Keratinocyte (primary cell): Measurements from ENCODE around the gene ZNF641. TPM values are rescaled to one million over a fixed set of nuclear protein-coding genes. Genes with fewer than 3 reads are reported as not detected.

ENCODE experiments used
- DNase-seq: peaks from one replicate; pipeline ENCODE4 v3.0.0-alpha.2; 2011; ENCODE audit warnings: low read depth, missing footprints, low spot score
- FAIRE-seq: peaks from 2 replicates; lab custom pipeline; 2011; peaks lifted over from hg19 to GRCh38; lab: Jason Lieb, UNC
- H2AFZ ChIP-seq: 2 replicates; pipeline ENCODE4 v1.6.0; 2012; ENCODE audit warnings: low read length, control low read depth, inconsistent platforms; ENCODE audit not compliant: control insufficient read depth
- H3K27ac ChIP-seq: 2 replicates; pipeline ENCODE4 v1.5.1; 2011; ENCODE audit warnings: low read length; ENCODE audit not compliant: control insufficient read depth, insufficient read depth
- H3K27me3 ChIP-seq: 3 replicates; pipeline ENCODE4 v1.6.0; 2011; ENCODE audit warnings: low read length; ENCODE audit not compliant: control insufficient read depth, insufficient read depth; ENCODE audit errors: extremely low read depth
- H3K36me3 ChIP-seq, 2 experiments: 2 replicates in 1 of 2; 3 replicates in 1 of 2; pipeline ENCODE4 v1.5.1; 2011; ENCODE audit warnings: low read length in 2 of 2, mild to moderate bottlenecking in 1 of 2; ENCODE audit not compliant: control insufficient read depth in 2 of 2, insufficient read depth in 2 of 2; ENCODE audit errors: extremely low read depth in 1 of 2
- H3K4me1 ChIP-seq: 3 replicates; pipeline ENCODE4 v1.5.1; 2011; ENCODE audit warnings: low read length; ENCODE audit not compliant: control insufficient read depth, insufficient read depth; ENCODE audit errors: extremely low read depth
- H3K4me2 ChIP-seq: 3 replicates; pipeline ENCODE4 v1.6.0; 2011; ENCODE audit warnings: low read depth, low read length; ENCODE audit not compliant: control insufficient read depth, insufficient read depth; ENCODE audit errors: extremely low read depth
- H3K4me3 ChIP-seq, 3 experiments: fragments of 200-600 bp in 1 of 3; sonication (generic) in 1 of 3; 2 replicates in 2 of 3; 3 replicates in 1 of 3; pipeline ENCODE4 v1.5.1; 2011 to 2016; ENCODE audit warnings: low read length in 3 of 3, mild to moderate bottlenecking in 3 of 3, control low read depth in 2 of 3, inconsistent platforms in 1 of 3, low read depth in 1 of 3, mixed read lengths in 1 of 3, mixed run types in 1 of 3, moderate library complexity in 1 of 3; ENCODE audit not compliant: control insufficient read depth in 2 of 3, insufficient read depth in 2 of 3; ENCODE audit errors: extremely low read depth in 1 of 3
- H3K79me2 ChIP-seq: 2 replicates; pipeline ENCODE4 v1.6.0; 2012; ENCODE audit warnings: low read length; ENCODE audit not compliant: control insufficient read depth, insufficient read depth
- H3K9ac ChIP-seq: 3 replicates; pipeline ENCODE4 v1.6.0; 2011; ENCODE audit warnings: low read length; ENCODE audit not compliant: control insufficient read depth, insufficient read depth; ENCODE audit errors: extremely low read depth
- H3K9me1 ChIP-seq: 3 replicates; pipeline ENCODE4 v1.6.0; 2011; ENCODE audit warnings: low read length; ENCODE audit not compliant: control insufficient read depth, insufficient read depth; ENCODE audit errors: extremely low read depth
- H3K9me3 ChIP-seq: 2 replicates; pipeline ENCODE4 v1.5.1; 2012; ENCODE audit warnings: low read depth, low read length; ENCODE audit not compliant: control insufficient read depth
- H4K20me1 ChIP-seq: 3 replicates; pipeline ENCODE4 v1.6.0; 2011; ENCODE audit warnings: low read length; ENCODE audit not compliant: control insufficient read depth, insufficient read depth; ENCODE audit errors: extremely low read depth
- EZH2 ChIP-seq: IDR thresholded peaks from one replicate; pipeline ENCODE4 v1.6.1; 2012; ENCODE audit warnings: inconsistent platforms, mild to moderate bottlenecking, low read length, moderate library complexity
- dilution Hi-C: fragments of 300-500 bp; cut with MboI; formaldehyde crosslinking; loops from one replicate; pipeline ENCODE4 v1.7.0; 2020; ENCODE audit warnings: low sequenced_read_pairs; ENCODE audit not compliant: extremely low pct_ligation_motif_present
- polyA plus RNA-seq, 5 experiments: library from polyadenylated mRNA; depleted of rRNA in 3 of 5; stranded (reverse) in 3 of 5; stranded (forward) in 1 of 5; unstranded in 1 of 5; fragments of >200 nt; gene quantifications; 1 replicate in 1 of 5; 2 replicates in 3 of 5; 3 replicates in 1 of 5; pipeline versions ENCODE4 v1.2.1 to v1.2.3, GENCODE V29; 2011 to 2012; ENCODE audit warnings: missing spikeins in 2 of 5, low read depth in 1 of 5, low replicate concordance in 1 of 5
- TF ChIP-seq, protein P1 (sequence below), 3 experiments: IDR thresholded peaks in 1 of 3; conservative IDR thresholded peaks in 1 of 3; optimal IDR thresholded peaks in 1 of 3; 2 replicates in 2 of 3; 3 replicates in 1 of 3; pipeline versions ENCODE3 to v1.5.1; 2011; ENCODE audit warnings: low read length in 3 of 3, mild to moderate bottlenecking in 3 of 3, moderate library complexity in 2 of 3, control low read depth in 1 of 3, inconsistent platforms in 1 of 3; ENCODE audit not compliant: insufficient read depth in 2 of 3; ENCODE audit errors: extremely low read depth in 1 of 3

The ZNF641 gene
- polyA plus RNA-seq, 1 donor (not counting 4 experiments of a cell fraction or from before 2014, with no cell fraction given): 6.4 TPM

DNA sequence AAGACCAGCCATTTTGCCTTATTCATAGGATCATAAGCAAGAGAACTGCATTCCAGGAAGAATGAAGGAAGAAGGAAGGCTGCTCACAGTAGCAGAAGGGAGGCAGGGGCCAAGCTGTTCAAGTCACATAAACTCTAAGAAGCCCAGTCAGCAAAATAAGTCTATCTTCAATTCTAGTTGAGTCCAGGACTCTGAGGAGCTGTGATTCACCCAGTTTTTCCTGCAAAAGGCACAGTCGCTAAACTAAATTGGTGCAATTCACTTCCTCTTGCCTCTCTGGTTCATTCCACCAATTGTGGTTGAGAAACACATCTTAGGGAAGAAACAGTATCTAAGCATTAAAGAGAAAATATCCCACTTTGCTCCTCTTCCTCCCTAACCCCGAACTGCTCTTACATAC lies 9.8 kb downstream of the ZNF641 start:
- H3K9me1 ChIP-seq: no peaks in the 10 kb centered on the region
- H2AFZ ChIP-seq: no peak overlapping the region
- H3K4me1 ChIP-seq: no peaks in the 10 kb centered on the region
- peaks cover 11 to 13% of the 10 kb centered on the region in 2 experiments for H3K36me3 ChIP-seq
- FAIRE-seq (no peak), DNase-seq (no peak)
- no peaks in the 10 kb centered on the region for H3K27me3 ChIP-seq
- dilution Hi-C loops: no loop called here
- no peaks in the 10 kb centered on the region for H3K9me3 ChIP-seq
- H4K20me1 ChIP-seq: no peaks in the 10 kb centered on the region
- H3K9ac ChIP-seq: no peak overlapping the region
- TF ChIP-seq EZH2: no peak
- TF ChIP-seq, protein P1, sequence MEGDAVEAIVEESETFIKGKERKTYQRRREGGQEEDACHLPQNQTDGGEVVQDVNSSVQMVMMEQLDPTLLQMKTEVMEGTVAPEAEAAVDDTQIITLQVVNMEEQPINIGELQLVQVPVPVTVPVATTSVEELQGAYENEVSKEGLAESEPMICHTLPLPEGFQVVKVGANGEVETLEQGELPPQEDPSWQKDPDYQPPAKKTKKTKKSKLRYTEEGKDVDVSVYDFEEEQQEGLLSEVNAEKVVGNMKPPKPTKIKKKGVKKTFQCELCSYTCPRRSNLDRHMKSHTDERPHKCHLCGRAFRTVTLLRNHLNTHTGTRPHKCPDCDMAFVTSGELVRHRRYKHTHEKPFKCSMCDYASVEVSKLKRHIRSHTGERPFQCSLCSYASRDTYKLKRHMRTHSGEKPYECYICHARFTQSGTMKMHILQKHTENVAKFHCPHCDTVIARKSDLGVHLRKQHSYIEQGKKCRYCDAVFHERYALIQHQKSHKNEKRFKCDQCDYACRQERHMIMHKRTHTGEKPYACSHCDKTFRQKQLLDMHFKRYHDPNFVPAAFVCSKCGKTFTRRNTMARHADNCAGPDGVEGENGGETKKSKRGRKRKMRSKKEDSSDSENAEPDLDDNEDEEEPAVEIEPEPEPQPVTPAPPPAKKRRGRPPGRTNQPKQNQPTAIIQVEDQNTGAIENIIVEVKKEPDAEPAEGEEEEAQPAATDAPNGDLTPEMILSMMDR (optimal IDR thresholded peaks at IDR 0.05 in 1 of 3, IDR thresholded peaks at IDR 0.05 in 1 of 3, conservative IDR thresholded peaks at IDR 0.05 in 1 of 3; ENCODE audit: extremely low read depth in 1 of 3, insufficient read depth in 2 of 3, low read length in 3 of 3): no peak
- no peak overlapping the region for H3K4me2 ChIP-seq
- no peaks in the 10 kb centered on the region for H3K79me2 ChIP-seq
- no peak overlapping the region for H3K27ac ChIP-seq
- no peak overlapping the region for H3K4me3 ChIP-seq

DNA sequence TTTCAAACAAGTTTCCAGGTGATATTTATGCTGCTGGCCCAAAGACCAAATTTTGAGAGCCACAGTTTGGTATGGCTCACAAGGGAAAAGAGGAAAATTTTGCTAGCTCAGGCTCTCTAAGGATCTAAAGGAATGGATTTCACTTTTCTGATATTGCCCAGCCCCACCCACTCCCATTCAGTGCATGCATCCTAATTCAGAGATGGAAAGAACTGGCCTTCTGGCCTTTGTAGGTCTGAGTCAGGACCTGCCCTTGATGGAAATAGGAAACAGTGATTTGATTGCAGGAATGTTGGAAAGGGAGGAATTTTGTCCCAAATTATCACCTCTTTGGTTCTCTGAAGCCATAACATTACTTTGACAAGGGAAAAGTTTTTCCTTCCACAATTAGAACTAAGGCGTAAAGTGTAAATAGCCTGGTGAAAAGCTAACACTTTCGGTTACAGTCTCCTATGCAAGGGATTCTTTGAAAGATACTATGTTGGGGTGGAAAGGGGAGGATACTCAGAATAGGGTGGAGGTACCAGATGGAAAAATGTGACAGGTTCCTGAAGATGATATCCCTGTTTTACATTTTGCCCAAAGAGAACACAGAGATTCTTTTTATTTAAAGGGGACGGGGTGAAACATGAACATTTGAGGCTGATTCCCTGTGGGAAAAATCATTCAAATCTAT lies 11.1 kb downstream of the ZNF641 start:
- no peak overlapping the region for H3K4me3 ChIP-seq
- no peak overlapping the region for H3K4me2 ChIP-seq

More for the DNA sequence above, 11.1 kb downstream of the ZNF641 start:
- Histone ChIP-seq H3K27me3 (no peaks in the 10 kb centered on the region), H2AFZ (no peak overlapping the region), H3K9me1 (no peaks in the 10 kb centered on the region), H3K9ac (no peak overlapping the region), H3K36me3 (peaks cover 8% of the 10 kb centered on the region in 2 experiments), H4K20me1 (no peaks in the 10 kb centered on the region), H3K27ac (no peak overlapping the region), H3K4me1 (no peaks in the 10 kb centered on the region), H3K79me2 (no peaks in the 10 kb centered on the region), H3K9me3 (no peaks in the 10 kb centered on the region)
- TF ChIP-seq, protein P1 (optimal IDR thresholded peaks at IDR 0.05 in 1 of 3, IDR thresholded peaks at IDR 0.05 in 1 of 3, conservative IDR thresholded peaks at IDR 0.05 in 1 of 3; ENCODE audit: extremely low read depth in 1 of 3, insufficient read depth in 2 of 3, low read length in 3 of 3): no peak
- TF ChIP-seq EZH2: no peak
- dilution Hi-C loops: no loop called here
- no peak for DNase-seq
- no peak for FAIRE-seq
